IPS-18c (cell line): ENCODE results near the gene GABRA5.
A peak's percentile ranks its signal among the peaks of the same experiment; 100 is the strongest.
"Not testable (repeated sequence)": the region's sequence is repeated elsewhere in the genome, so short reads cannot be mapped to it uniquely, and the experiment has no call there.

Source experiments
- H3K4me3 ChIP-seq: 2 replicates; pipeline ENCODE4 v1.7.0; 2013; ENCODE audit warnings: low read depth, mild to moderate bottlenecking, low read length, moderate library complexity; ENCODE audit not compliant: insufficient read depth
- H3K9me3 ChIP-seq: one replicate; pipeline ENCODE4 v1.6.1; 2013; ENCODE audit warnings: mild to moderate bottlenecking, low read length, moderate library complexity; ENCODE audit not compliant: control insufficient read depth, insufficient read depth

Gene GABRA5

GRCh38 chr15:26866298-26867199, at the start of gene GABRA5:
TSS of gene GABRA5 (plus strand) at chr15:26867062. CDS start at chr15:26869249, 2,187 bp downstream.
- H3K4me3 ChIP-seq: peak within 1 kb of the TSS; percentile 66

GRCh38 chr15:26831191-26831590, 35.7 kb upstream of the GABRA5 start:
- peak overlapping the region; percentile 53; the same call in 1 of the 2 replicates for H3K4me3 ChIP-seq
- not testable (repeated sequence) for H3K9me3 ChIP-seq

More at GRCh38 chr15:26866298-26867199, at the start of gene GABRA5:
- no peaks in the 10 kb centered on the region for H3K9me3 ChIP-seq

- Histone ChIP-seq H3K4me3 (peak overlapping the region; percentile 53; the same call in 1 of the 2 replicates), H3K9me3 (no peaks in the 10 kb centered on the region)
These were observed 34.9 kb upstream of the GABRA5 start for GRCh38 chr15:26831951-26832350.

GRCh38 chr15:26838742-26839460, 28.0 kb upstream of the GABRA5 start:
- Histone ChIP-seq H3K4me3 (peak overlapping the region; percentile 17; the same call in 1 of the 2 replicates), H3K9me3 (no peaks in the 10 kb centered on the region)

- no peaks in the 10 kb centered on the region for H3K9me3 ChIP-seq
- H3K4me3 ChIP-seq: no peak overlapping the region
These were observed 25.3 kb upstream of the GABRA5 start for GRCh38 chr15:26841514-26841913.

GRCh38 chr15:26841941-26842340, 24.9 kb upstream of the GABRA5 start:
- H3K4me3 ChIP-seq: no peak overlapping the region
- H3K9me3 ChIP-seq: peaks cover 2% of the 10 kb centered on the region

GRCh38 chr15:26842391-26842790, 24.5 kb upstream of the GABRA5 start:
- Histone ChIP-seq H3K4me3 (no peak overlapping the region), H3K9me3 (peaks cover 2% of the 10 kb centered on the region)

- Histone ChIP-seq H3K9me3 (peaks cover 2% of the 10 kb centered on the region), H3K4me3 (no peak overlapping the region)
These were observed 22.0 kb upstream of the GABRA5 start for GRCh38 chr15:26844901-26845300.

GRCh38 chr15:26848498-26848897, 18.4 kb upstream of the GABRA5 start:
- Histone ChIP-seq H3K4me3 (no peak overlapping the region), H3K9me3 (peaks cover 2% of the 10 kb centered on the region)

GRCh38 chr15:26850161-26850560, 16.7 kb upstream of the GABRA5 start:
- Histone ChIP-seq H3K4me3 (no peak overlapping the region), H3K9me3 (peaks cover 2% of the 10 kb centered on the region)

GRCh38 chr15:26852980-26853379, 13.9 kb upstream of the GABRA5 start:
- Histone ChIP-seq H3K9me3 (no peaks in the 10 kb centered on the region), H3K4me3 (no peak overlapping the region)

GRCh38 chr15:26854435-26854834, 12.4 kb upstream of the GABRA5 start:
- Histone ChIP-seq H3K9me3 (no peaks in the 10 kb centered on the region), H3K4me3 (no peak overlapping the region)

GRCh38 chr15:26864664-26865191, 2.1 kb upstream of the GABRA5 start:
- Histone ChIP-seq H3K4me3 (no peak overlapping the region), H3K9me3 (no peaks in the 10 kb centered on the region)

GRCh38 chr15:26867200-26868007, 542 bp downstream of the GABRA5 start:
- H3K9me3 ChIP-seq: no peaks in the 10 kb centered on the region
- peak overlapping the region; percentile 66 for H3K4me3 ChIP-seq

- Histone ChIP-seq H3K4me3 (peak overlapping the region; percentile 66), H3K9me3 (no peaks in the 10 kb centered on the region)
These were observed 1.3 kb downstream of the GABRA5 start for GRCh38 chr15:26868029-26868685.

- H3K9me3 ChIP-seq: no peaks in the 10 kb centered on the region
- no peak overlapping the region for H3K4me3 ChIP-seq
These were observed 2.8 kb downstream of the GABRA5 start for GRCh38 chr15:26869628-26870027.

GRCh38 chr15:26870346-26870745, 3.5 kb downstream of the GABRA5 start:
- no peaks in the 10 kb centered on the region for H3K9me3 ChIP-seq
- no peak overlapping the region for H3K4me3 ChIP-seq
